HEK293 (cell line): ENCODE results near the gene SUSD4.

Experiments
- CTCF ChIA-PET: fragments of 350-600 bp; formaldehyde crosslinking; extraction: SDS; loops from one replicate; lab custom pipeline; 2021; ENCODE audit warnings: antibody characterized with exemption; lab: Yijun Ruan, JAX
- POLR2A ChIA-PET: fragments of 300-600 bp; formaldehyde crosslinking; extraction: SDS; loops from one replicate; lab custom pipeline; 2020; ENCODE audit warnings: antibody characterized with exemption, inconsistent platforms; lab: Yijun Ruan, JAX
- H3K27ac ChIP-seq: fragments of 200-500 bp; sonication (Bioruptor generic); 2 replicates; pipeline ENCODE4 v1.5.1; 2014; ENCODE audit warnings: low read depth, low read length, control low read depth, inconsistent platforms; ENCODE audit errors: extremely low read depth
- H3K36me3 ChIP-seq, 2 experiments: fragments of 200-500 bp in 1 of 2; sonication (Bioruptor generic) in 1 of 2; 1 replicate in 1 of 2; 2 replicates in 1 of 2; pipeline ENCODE4 v1.5.1; 2014 to 2017; ENCODE audit warnings: inconsistent platforms in 2 of 2, low read length in 2 of 2; ENCODE audit not compliant: control insufficient read depth in 2 of 2, insufficient read depth in 1 of 2
- H3K4me1 ChIP-seq: fragments of 200-500 bp; sonication (Bioruptor generic); 2 replicates; pipeline ENCODE4 v1.5.1; 2014; ENCODE audit warnings: mild to moderate bottlenecking, low read length, inconsistent platforms; ENCODE audit not compliant: control insufficient read depth, insufficient read depth
- H3K4me3 ChIP-seq: 2 replicates; pipeline ENCODE4 v1.5.1; 2011; ENCODE audit warnings: low read depth, mild to moderate bottlenecking, control low read depth, low read length, moderate library complexity
- H3K9me3 ChIP-seq: fragments of 200-500 bp; sonication (Bioruptor generic); 2 replicates; pipeline ENCODE4 v1.5.1; 2014; ENCODE audit warnings: low read depth, low read length, inconsistent platforms; ENCODE audit not compliant: control insufficient read depth, insufficient read depth
- BCL11A ChIP-seq: fragments of 450-650 bp; formaldehyde crosslinking; IDR thresholded peaks from 2 replicates; pipeline ENCODE4 v1.5.1; 2016; ENCODE audit warnings: low read depth, missing biosample characterization, missing genetic modification characterization
- GLIS1 ChIP-seq: fragments of 450-650 bp; formaldehyde crosslinking; IDR thresholded peaks from 2 replicates; pipeline ENCODE4 v1.5.1; 2016; ENCODE audit warnings: missing biosample characterization, missing genetic modification characterization
- IKZF3 ChIP-seq: fragments of 450-650 bp; IDR thresholded peaks from 2 replicates; pipeline ENCODE4 v1.5.0; 2018; ENCODE audit warnings: missing biosample characterization, mild to moderate bottlenecking, missing genetic modification characterization, moderate library complexity
- KLF1 ChIP-seq: fragments of 450-650 bp; formaldehyde crosslinking; IDR thresholded peaks from 2 replicates; pipeline ENCODE4 v1.5.1; 2016; ENCODE audit warnings: missing biosample characterization, missing genetic modification characterization
- KLF10 ChIP-seq: fragments of 450-650 bp; IDR thresholded peaks from 2 replicates; pipeline ENCODE4 v1.5.1; 2018; ENCODE audit warnings: missing biosample characterization, mild to moderate bottlenecking, missing genetic modification characterization
- KLF16 ChIP-seq: fragments of 450-650 bp; formaldehyde crosslinking; IDR thresholded peaks from 2 replicates; pipeline ENCODE4 v1.5.1; 2017; ENCODE audit warnings: missing biosample characterization, missing genetic modification characterization
- MEIS1 ChIP-seq: sonication (generic); formaldehyde crosslinking; IDR thresholded peaks from 2 replicates; pipeline ENCODE4 v1.8.1; 2022; ENCODE audit warnings: missing genetic modification reagents, mild to moderate bottlenecking, borderline replicate concordance
- MZF1 ChIP-seq: fragments of 450-650 bp; formaldehyde crosslinking; IDR thresholded peaks from 2 replicates; pipeline ENCODE4 v1.5.1; 2017; ENCODE audit warnings: missing biosample characterization, missing genetic modification characterization, borderline replicate concordance
- OSR2 ChIP-seq: fragments of 450-650 bp; formaldehyde crosslinking; IDR thresholded peaks from 2 replicates; pipeline ENCODE4 v1.5.1; 2016; ENCODE audit warnings: missing biosample characterization, missing genetic modification characterization
- PBX3 ChIP-seq: sonication (generic); formaldehyde crosslinking; IDR thresholded peaks from 2 replicates; pipeline ENCODE4 v1.8.1; 2022; ENCODE audit warnings: mild to moderate bottlenecking, moderate library complexity, missing genetic modification reagents
- PRDM1 ChIP-seq: fragments of 450-650 bp; formaldehyde crosslinking; IDR thresholded peaks from 2 replicates; pipeline ENCODE4; 2016; ENCODE audit warnings: missing biosample characterization, missing genetic modification characterization
- SALL2 ChIP-seq: fragments of 450-650 bp; formaldehyde crosslinking; IDR thresholded peaks from 2 replicates; pipeline ENCODE4 v1.5.0; 2017; ENCODE audit warnings: missing biosample characterization, mild to moderate bottlenecking, missing genetic modification characterization, borderline replicate concordance
- ZBTB8A ChIP-seq: fragments of 450-650 bp; formaldehyde crosslinking; IDR thresholded peaks from 2 replicates; pipeline ENCODE4 v1.5.1; 2016; ENCODE audit warnings: missing biosample characterization, missing genetic modification characterization
- ZNF138 ChIP-seq: fragments of 450-650 bp; formaldehyde crosslinking; IDR thresholded peaks from 2 replicates; pipeline ENCODE4 v1.5.1; 2016; ENCODE audit warnings: missing biosample characterization, missing genetic modification characterization, borderline replicate concordance
- ZNF140 ChIP-seq: fragments of 450-650 bp; formaldehyde crosslinking; IDR thresholded peaks from 2 replicates; pipeline ENCODE4 v1.5.1; 2016; ENCODE audit warnings: missing biosample characterization, missing genetic modification characterization
- ZNF248 ChIP-seq: fragments of 450-650 bp; formaldehyde crosslinking; IDR thresholded peaks from 2 replicates; pipeline ENCODE4 v1.5.1; 2017; ENCODE audit warnings: missing biosample characterization, missing genetic modification characterization
- ZNF335 ChIP-seq: fragments of 450-650 bp; formaldehyde crosslinking; conservative IDR thresholded peaks from 2 replicates; pipeline ENCODE4 v1.5.1; 2016; ENCODE audit warnings: missing biosample characterization, missing genetic modification characterization
- ZNF341 ChIP-seq: fragments of 450-650 bp; formaldehyde crosslinking; IDR thresholded peaks from 2 replicates; pipeline ENCODE4; 2016; ENCODE audit warnings: low read depth, missing biosample characterization, missing genetic modification characterization
- ZNF366 ChIP-seq: fragments of 450-650 bp; formaldehyde crosslinking; conservative IDR thresholded peaks from 2 replicates; pipeline ENCODE4 v1.5.1; 2016; ENCODE audit warnings: missing biosample characterization, missing genetic modification characterization
- ZNF391 ChIP-seq: fragments of 450-650 bp; formaldehyde crosslinking; IDR thresholded peaks from 2 replicates; pipeline ENCODE4 v1.5.1; 2016; ENCODE audit warnings: low read depth, missing biosample characterization, missing genetic modification characterization, borderline replicate concordance
- ZNF394 ChIP-seq: fragments of 450-650 bp; formaldehyde crosslinking; IDR thresholded peaks from 2 replicates; pipeline ENCODE4 v1.5.1; 2016; ENCODE audit warnings: missing biosample characterization, missing genetic modification characterization, mild to moderate bottlenecking, moderate library complexity, borderline replicate concordance
- ZNF423 ChIP-seq: fragments of 450-650 bp; formaldehyde crosslinking; IDR thresholded peaks from 2 replicates; pipeline ENCODE4 v1.5.1; 2016; ENCODE audit warnings: missing biosample characterization, missing genetic modification characterization
- ZNF473 ChIP-seq: fragments of 450-650 bp; formaldehyde crosslinking; IDR thresholded peaks from 2 replicates; pipeline ENCODE4 v1.5.1; 2017; ENCODE audit warnings: missing biosample characterization, missing genetic modification characterization
- ZNF513 ChIP-seq: fragments of 450-650 bp; IDR thresholded peaks from 2 replicates; pipeline ENCODE4 v1.5.1; 2018; ENCODE audit warnings: missing biosample characterization, missing genetic modification characterization
- ZNF549 ChIP-seq: fragments of 450-650 bp; IDR thresholded peaks from 2 replicates; pipeline ENCODE4 v1.5.1; 2018; ENCODE audit warnings: missing biosample characterization, missing genetic modification characterization, mild to moderate bottlenecking, inconsistent platforms, moderate library complexity
- ZNF585B ChIP-seq: fragments of 450-650 bp; formaldehyde crosslinking; IDR thresholded peaks from 2 replicates; pipeline ENCODE4 v1.5.1; 2016; ENCODE audit warnings: missing biosample characterization, missing genetic modification characterization
- ZNF677 ChIP-seq: fragments of 450-650 bp; IDR thresholded peaks from 2 replicates; pipeline ENCODE4 v1.5.0; 2018; ENCODE audit warnings: missing biosample characterization, mild to moderate bottlenecking, missing genetic modification characterization, moderate library complexity
- ZNF747 ChIP-seq: fragments of 450-650 bp; formaldehyde crosslinking; IDR thresholded peaks from 2 replicates; pipeline ENCODE4 v1.5.1; 2016; ENCODE audit warnings: missing biosample characterization, missing genetic modification characterization
- ZNF776 ChIP-seq: fragments of 450-650 bp; formaldehyde crosslinking; IDR thresholded peaks from 2 replicates; pipeline ENCODE4 v1.5.0; 2017; ENCODE audit warnings: missing biosample characterization, missing genetic modification characterization, borderline replicate concordance
- ZNF791 ChIP-seq: fragments of 450-650 bp; formaldehyde crosslinking; IDR thresholded peaks from 2 replicates; pipeline ENCODE4 v1.5.1; 2016; ENCODE audit warnings: missing biosample characterization, missing genetic modification characterization
- ZNF830 ChIP-seq: fragments of 450-650 bp; IDR thresholded peaks from 2 replicates; pipeline ENCODE4 v1.5.0; 2018; ENCODE audit warnings: missing biosample characterization, missing genetic modification characterization, low read depth, mild to moderate bottlenecking, moderate library complexity
- ZNF837 ChIP-seq: fragments of 450-650 bp; formaldehyde crosslinking; IDR thresholded peaks from 2 replicates; pipeline ENCODE4 v1.5.1; 2016; ENCODE audit warnings: missing biosample characterization, missing genetic modification characterization
- TF ChIP-seq, protein P1 (sequence below): fragments of 450-650 bp; formaldehyde crosslinking; IDR thresholded peaks from 2 replicates; pipeline ENCODE4 v1.5.1; 2016; ENCODE audit warnings: missing biosample characterization, missing genetic modification characterization
- TF ChIP-seq, protein P2 (sequence below): fragments of 450-650 bp; formaldehyde crosslinking; IDR thresholded peaks from 2 replicates; pipeline ENCODE4 v1.5.1; 2016; ENCODE audit warnings: missing biosample characterization, missing genetic modification characterization, low read depth

The SUSD4 gene

DNA sequence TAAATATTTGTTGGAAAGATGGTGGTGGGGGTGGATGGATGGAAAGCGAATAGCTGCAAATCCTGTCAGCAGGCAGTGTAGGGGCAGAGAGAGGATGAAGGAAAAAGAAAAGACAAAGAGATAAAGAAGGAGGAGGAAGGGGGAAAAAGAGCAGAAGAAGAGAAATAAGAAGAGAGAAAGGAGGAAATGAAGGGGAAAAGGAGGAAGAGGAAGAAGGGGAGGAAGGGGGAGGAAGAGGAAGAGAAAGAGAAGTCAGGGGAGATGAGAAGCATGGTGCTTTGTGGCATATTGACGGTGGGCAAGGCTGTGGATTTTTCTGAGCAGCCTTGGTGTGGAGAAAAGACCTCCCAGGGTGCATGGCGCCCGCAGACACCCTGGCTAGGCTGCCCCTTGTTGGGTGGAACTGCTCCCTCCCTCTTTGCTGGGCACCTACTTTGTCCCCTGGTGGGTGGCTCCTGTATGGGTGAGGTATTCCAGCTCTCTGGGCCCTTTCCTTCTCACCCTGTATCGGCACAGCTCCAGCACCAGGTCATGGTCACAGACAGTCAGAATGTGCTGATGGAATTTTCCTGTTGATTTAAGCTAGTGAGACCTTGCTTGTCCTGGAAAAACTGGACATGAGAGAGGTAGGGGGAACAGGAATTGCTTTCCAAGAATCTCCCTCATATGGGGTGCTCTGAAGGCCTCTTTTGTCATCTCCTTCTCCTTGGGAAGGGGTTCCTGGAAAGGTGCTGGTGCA lies 175.2 kb downstream of the SUSD4 start:
- ChIA-PET CTCF (no interaction called here), POLR2A (interaction anchor here (0.6 to 0.7 kb wide), 2 partner anchors 117 to 148 kb away, joined by 6 to 8 read pairs; no protein-coding TSS in a partner anchor)

More for the DNA sequence above, 175.2 kb downstream of the SUSD4 start:
- H3K27ac ChIP-seq: no peak overlapping the region
- no peaks in the 10 kb centered on the region for H3K36me3 ChIP-seq
- no peak overlapping the region for H3K4me3 ChIP-seq
- no peaks in the 10 kb centered on the region for H3K9me3 ChIP-seq
- no peaks in the 10 kb centered on the region for H3K4me1 ChIP-seq
- TF ChIP-seq ZNF140 (tag by site-specific recombination) (no peak), MZF1 (tag by site-specific recombination) (no peak), ZBTB8A (tag by site-specific recombination) (no peak), ZNF513 (peak; percentile 60), ZNF366 (tag by site-specific recombination) (peak; percentile 62), ZNF585B (tag by site-specific recombination) (no peak), ZNF549 (tag by site-specific recombination) (no peak), ZNF138 (tag by site-specific recombination) (no peak), GLIS1 (peak; percentile 34; the same call in 1 of the 2 replicates), KLF16 (tag by site-specific recombination) (no peak), ZNF830 (no peak), KLF10 (tag by site-specific recombination) (no peak), ZNF394 (tag by site-specific recombination) (no peak), ZNF423 (tag by site-specific recombination) (no peak), PBX3 (CRISPR knock-in tag) (no peak), SALL2 (tag by site-specific recombination) (no peak), BCL11A (tag by site-specific recombination) (no peak), ZNF335 (tag by site-specific recombination) (no peak), MEIS1 (CRISPR knock-in tag) (no peak), ZNF341 (tag by site-specific recombination) (no peak), ZNF837 (no peak), ZNF776 (tag by site-specific recombination) (peak; percentile 73; the same call in 1 of the 2 replicates), ZNF473 (0 out of 2 replicates have a peak, but pooled peaks have one; percentile 60), ZNF391 (tag by site-specific recombination) (no peak), ZNF677 (tag by site-specific recombination) (no peak), IKZF3 (tag by site-specific recombination) (no peak), ZNF747 (tag by site-specific recombination) (no peak), KLF1 (tag by site-specific recombination) (no peak), PRDM1 (tag by site-specific recombination) (no peak), ZNF791 (tag by site-specific recombination) (no peak), OSR2 (tag by site-specific recombination) (no peak), ZNF248 (tag by site-specific recombination) (no peak)
- TF ChIP-seq, protein P1, sequence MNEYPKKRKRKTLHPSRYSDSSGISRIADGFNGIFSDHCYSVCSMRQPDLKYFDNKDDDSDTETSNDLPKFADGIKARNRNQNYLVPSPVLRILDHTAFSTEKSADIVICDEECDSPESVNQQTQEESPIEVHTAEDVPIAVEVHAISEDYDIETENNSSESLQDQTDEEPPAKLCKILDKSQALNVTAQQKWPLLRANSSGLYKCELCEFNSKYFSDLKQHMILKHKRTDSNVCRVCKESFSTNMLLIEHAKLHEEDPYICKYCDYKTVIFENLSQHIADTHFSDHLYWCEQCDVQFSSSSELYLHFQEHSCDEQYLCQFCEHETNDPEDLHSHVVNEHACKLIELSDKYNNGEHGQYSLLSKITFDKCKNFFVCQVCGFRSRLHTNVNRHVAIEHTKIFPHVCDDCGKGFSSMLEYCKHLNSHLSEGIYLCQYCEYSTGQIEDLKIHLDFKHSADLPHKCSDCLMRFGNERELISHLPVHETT (tag by site-specific recombination): no peak
- TF ChIP-seq, protein P2, sequence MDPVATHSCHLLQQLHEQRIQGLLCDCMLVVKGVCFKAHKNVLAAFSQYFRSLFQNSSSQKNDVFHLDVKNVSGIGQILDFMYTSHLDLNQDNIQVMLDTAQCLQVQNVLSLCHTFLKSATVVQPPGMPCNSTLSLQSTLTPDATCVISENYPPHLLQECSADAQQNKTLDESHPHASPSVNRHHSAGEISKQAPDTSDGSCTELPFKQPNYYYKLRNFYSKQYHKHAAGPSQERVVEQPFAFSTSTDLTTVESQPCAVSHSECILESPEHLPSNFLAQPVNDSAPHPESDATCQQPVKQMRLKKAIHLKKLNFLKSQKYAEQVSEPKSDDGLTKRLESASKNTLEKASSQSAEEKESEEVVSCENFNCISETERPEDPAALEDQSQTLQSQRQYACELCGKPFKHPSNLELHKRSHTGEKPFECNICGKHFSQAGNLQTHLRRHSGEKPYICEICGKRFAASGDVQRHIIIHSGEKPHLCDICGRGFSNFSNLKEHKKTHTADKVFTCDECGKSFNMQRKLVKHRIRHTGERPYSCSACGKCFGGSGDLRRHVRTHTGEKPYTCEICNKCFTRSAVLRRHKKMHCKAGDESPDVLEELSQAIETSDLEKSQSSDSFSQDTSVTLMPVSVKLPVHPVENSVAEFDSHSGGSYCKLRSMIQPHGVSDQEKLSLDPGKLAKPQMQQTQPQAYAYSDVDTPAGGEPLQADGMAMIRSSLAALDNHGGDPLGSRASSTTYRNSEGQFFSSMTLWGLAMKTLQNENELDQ (tag by site-specific recombination): no peak
